ENCODE measurements around the gene AOAH.

AOAH gene

GRCh38 chr7:36733411-36733810 is 9.1 kb upstream of the AOAH start:
- Histone ChIP-seq H3K4me3 (replicated peaks; ENCODE audit: insufficient read depth, low read length) (no peak overlapping the region), H3K27me3 (ENCODE audit: insufficient read depth, poor library complexity, severe bottlenecking) (no peaks in the 10 kb centered on the region), H3K27ac (replicated peaks) (no peak overlapping the region)
- TF ChIP-seq CTCF (IDR thresholded peaks at IDR 0.05; ENCODE audit: insufficient read depth, low read length) (no peak), SPI1 (IDR thresholded peaks at IDR 0.05; ENCODE audit: borderline replicate concordance, low read depth) (no peak), POLR2AphosphoS5 (IDR thresholded peaks at IDR 0.05; ENCODE audit: low read depth) (no peak)
- DNase-seq (ENCODE audit: low read depth in 1 of 2, low spot score in 1 of 2), result no peak

- DNase-seq (ENCODE audit: low read depth in 1 of 2, low spot score in 1 of 2), result no peak
- no peaks in the 10 kb centered on the region for H3K27me3 ChIP-seq (ENCODE audit: insufficient read depth, poor library complexity, severe bottlenecking)
- TF ChIP-seq GABPA (IDR thresholded peaks at IDR 0.05; ENCODE audit: low read depth), result no peak
- no peak for TF ChIP-seq SPI1 (IDR thresholded peaks at IDR 0.05; ENCODE audit: borderline replicate concordance, low read depth)
- TF ChIP-seq CTCF (IDR thresholded peaks at IDR 0.05; ENCODE audit: insufficient read depth, low read length), result no peak
- TF ChIP-seq POLR2AphosphoS5 (IDR thresholded peaks at IDR 0.05; ENCODE audit: low read depth), result no peak
- TF ChIP-seq REST (IDR thresholded peaks at IDR 0.05; ENCODE audit: insufficient replicate concordance, low read depth), result no peak
Measured at GRCh38 chr7:36732806-36733205, 8.5 kb upstream of the AOAH start.

GRCh38 chr7:36730046-36730445 is 5.8 kb upstream of the AOAH start:
- Histone ChIP-seq H3K27ac (replicated peaks) (no peak overlapping the region), H3K4me3 (replicated peaks; ENCODE audit: insufficient read depth, low read length) (no peak overlapping the region), H3K27me3 (ENCODE audit: insufficient read depth, poor library complexity, severe bottlenecking) (no peaks in the 10 kb centered on the region)
- no peak for DNase-seq (ENCODE audit: low read depth in 1 of 2, low spot score in 1 of 2)
- TF ChIP-seq CTCF (IDR thresholded peaks at IDR 0.05; ENCODE audit: insufficient read depth, low read length), result no peak

More at GRCh38 chr7:36732806-36733205, 8.5 kb upstream of the AOAH start:
- Histone ChIP-seq H3K4me3 (replicated peaks; ENCODE audit: insufficient read depth, low read length) (no peak overlapping the region), H3K27ac (replicated peaks) (no peak overlapping the region)

- Histone ChIP-seq H3K4me3 (replicated peaks; ENCODE audit: insufficient read depth, low read length) (no peak overlapping the region), H3K27ac (replicated peaks) (no peak overlapping the region), H3K27me3 (ENCODE audit: insufficient read depth, poor library complexity, severe bottlenecking) (no peaks in the 10 kb centered on the region)
- DNase-seq (ENCODE audit: low read depth in 1 of 2, low spot score in 1 of 2), result no peak
- no peak for TF ChIP-seq CTCF (IDR thresholded peaks at IDR 0.05; ENCODE audit: insufficient read depth, low read length)
Measured at GRCh38 chr7:36728143-36728542, 3.8 kb upstream of the AOAH start.
